Skeletal muscle satellite cell (primary cell): ENCODE measurements around the gene LRRC37A.
"Not testable (repeated sequence)": the region's sequence is repeated elsewhere in the genome, so short reads cannot be mapped to it uniquely, and the experiment has no call there.

ENCODE experiments used
- H3K27me3 ChIP-seq: 2 replicates; pipeline ENCODE4 v1.7.0; 2013; ENCODE audit warnings: low read length; ENCODE audit not compliant: control insufficient read depth, insufficient read depth
- H3K36me3 ChIP-seq: 2 replicates; pipeline ENCODE4 v1.7.0; 2013; ENCODE audit warnings: mild to moderate bottlenecking, control low read depth, low read length; ENCODE audit not compliant: insufficient read depth
- H3K4me1 ChIP-seq: 2 replicates; pipeline ENCODE4 v1.7.0; 2013; ENCODE audit warnings: low read length; ENCODE audit not compliant: control insufficient read depth, insufficient read depth
- H3K4me2 ChIP-seq: 2 replicates; pipeline ENCODE4 v1.7.0; 2013; ENCODE audit warnings: mild to moderate bottlenecking, low read length
- H3K4me3 ChIP-seq: 2 replicates; pipeline ENCODE4 v1.7.0; 2013; ENCODE audit warnings: low read length
- H3K9ac ChIP-seq: 2 replicates; pipeline ENCODE4 v1.7.0; 2013; ENCODE audit warnings: mild to moderate bottlenecking, low read depth, low read length, moderate library complexity
- H3K9me3 ChIP-seq: replicated peaks from 2 replicates; pipeline ENCODE4 v1.7.0; 2013; ENCODE audit warnings: mild to moderate bottlenecking, control low read depth, low read length

LRRC37A gene

DNA sequence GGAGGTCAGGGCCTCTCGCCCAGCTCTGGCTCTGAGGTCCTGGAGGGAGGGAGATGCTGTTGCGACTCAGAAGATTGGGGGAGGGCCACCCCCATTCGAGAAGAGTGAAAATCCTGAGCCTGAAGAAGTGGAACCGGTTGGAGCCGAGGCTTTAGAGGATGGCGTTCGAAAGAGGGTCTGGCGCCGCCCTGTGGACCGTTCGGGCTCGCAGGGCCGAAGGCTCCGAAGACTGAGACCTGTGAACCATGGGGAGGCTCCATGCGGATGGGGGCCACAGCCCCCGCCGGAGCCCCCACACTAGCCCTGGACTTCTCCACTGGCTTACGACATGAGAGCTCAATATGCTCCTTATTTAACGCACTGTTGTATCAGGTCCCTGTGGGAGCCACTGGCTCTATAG is 46.3 kb downstream of the LRRC37A start:
- not testable (repeated sequence) for H3K9me3 ChIP-seq, H3K4me1 ChIP-seq, H3K9ac ChIP-seq, H3K4me3 ChIP-seq, H3K36me3 ChIP-seq, H3K27me3 ChIP-seq, H3K4me2 ChIP-seq

DNA sequence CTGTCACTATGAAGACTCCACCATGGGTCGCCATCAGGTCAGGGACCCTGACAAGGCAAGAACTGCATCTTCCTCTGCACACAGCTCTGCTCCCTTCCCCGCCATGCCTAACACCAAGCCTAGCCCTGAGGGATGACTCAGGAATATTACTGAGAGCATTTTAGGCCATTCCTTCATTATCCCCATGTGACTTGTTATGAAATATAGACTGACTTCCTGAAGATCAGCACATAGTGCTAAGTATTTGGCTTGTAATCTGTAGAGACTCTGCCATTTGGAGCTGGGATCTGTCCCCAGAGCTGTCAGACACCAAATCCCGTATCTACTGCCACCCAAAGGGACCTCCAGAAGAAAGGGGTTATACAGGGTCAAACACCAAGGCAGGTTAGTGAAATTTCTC is 47.2 kb downstream of the LRRC37A start:
- H3K9me3 ChIP-seq, H3K27me3 ChIP-seq, H3K4me2 ChIP-seq, H3K4me1 ChIP-seq, H3K36me3 ChIP-seq, H3K4me3 ChIP-seq, H3K9ac ChIP-seq: not testable (repeated sequence)

DNA sequence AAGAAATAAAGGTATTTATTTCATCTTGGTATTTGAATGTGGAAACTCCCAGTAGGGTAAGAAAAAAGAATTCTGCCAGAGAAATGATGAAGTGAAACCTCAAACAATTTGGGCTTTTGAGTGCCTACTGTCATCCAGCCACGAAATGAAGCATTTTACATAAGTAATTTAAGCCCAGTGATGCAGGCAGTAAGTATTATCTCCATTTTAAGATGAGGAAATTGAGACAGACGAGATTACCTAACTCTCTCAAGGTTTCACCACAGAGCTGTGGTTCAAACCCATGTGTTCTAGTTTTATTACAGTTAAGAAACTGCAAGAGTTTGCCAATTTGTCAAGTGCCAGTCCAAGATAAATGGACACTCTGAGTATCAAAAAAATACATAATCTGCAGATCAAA is 53.4 kb downstream of the LRRC37A start:
- H3K9ac ChIP-seq, H3K36me3 ChIP-seq, H3K4me3 ChIP-seq, H3K4me2 ChIP-seq, H3K9me3 ChIP-seq, H3K27me3 ChIP-seq, H3K4me1 ChIP-seq: not testable (repeated sequence)

DNA sequence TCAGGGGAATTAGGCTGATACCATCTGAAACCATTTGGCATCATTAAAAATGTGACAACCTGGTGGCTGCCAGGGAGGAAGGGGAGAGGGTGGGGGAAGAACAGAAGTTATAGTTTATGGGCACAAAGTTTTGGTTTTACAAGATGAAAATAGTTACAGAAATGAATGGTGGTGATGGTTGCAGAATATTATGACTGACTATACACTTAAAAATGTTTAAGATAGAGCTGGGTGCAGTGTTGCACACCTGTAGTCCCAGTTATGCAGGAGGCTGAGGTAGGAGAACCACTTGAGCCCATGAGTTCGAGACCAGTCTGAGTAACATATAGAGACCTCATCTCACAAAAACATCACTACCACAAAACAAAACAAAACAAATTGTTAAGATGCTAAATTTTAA is 54.1 kb downstream of the LRRC37A start:
- not testable (repeated sequence) for H3K4me1 ChIP-seq, H3K4me2 ChIP-seq, H3K27me3 ChIP-seq, H3K9me3 ChIP-seq, H3K36me3 ChIP-seq, H3K4me3 ChIP-seq, H3K9ac ChIP-seq

DNA sequence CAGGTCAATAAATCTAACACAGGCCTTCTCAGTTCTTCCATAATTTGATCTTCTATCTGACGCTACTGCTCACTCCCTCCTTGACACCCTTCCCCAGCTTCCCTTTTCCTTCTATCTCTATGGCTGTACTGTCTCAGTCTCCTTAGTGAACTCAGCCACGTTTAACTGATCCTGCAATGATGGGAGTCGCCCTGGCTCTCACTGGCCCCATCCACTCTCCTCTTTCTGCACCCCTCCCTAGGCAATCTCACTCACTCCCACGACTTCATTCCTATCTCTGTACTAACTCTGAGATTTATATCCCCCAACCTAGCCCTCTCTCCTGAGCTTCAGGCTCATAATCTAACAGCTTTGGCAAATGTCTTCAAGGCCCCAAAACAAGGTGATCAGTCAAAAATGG is 58.9 kb downstream of the LRRC37A start:
- H3K27me3 ChIP-seq: not testable (repeated sequence)

DNA sequence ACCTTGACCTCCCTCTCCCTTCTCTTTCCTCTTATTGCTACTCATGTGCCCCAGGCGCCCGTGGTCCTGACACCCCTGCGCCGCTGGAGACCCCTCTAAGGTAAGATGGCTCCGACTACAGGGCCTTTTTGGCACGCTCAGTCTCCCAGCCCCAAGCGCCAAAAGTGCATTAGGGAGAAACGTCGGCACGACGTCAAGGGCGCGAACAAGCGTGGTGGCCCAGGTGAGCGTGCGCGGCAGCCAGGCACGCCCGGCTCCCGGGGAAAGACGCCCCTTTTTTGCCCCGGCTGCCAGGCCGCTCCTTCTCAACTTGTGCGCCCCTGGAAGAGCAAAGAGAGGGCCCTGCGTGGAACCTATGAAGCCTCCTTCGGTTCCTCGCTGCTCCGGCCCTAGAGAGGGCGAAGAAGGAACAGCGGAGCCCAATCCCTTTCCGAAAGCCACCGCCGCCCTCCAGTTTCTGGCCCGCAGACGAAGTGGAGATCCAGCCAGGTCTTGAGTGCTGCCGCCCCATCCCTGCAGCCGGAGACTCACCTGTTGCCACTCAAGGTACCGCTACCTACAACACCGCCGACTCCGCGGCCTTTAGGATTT is 66.3 kb downstream of the LRRC37A start:
- H3K4me3 ChIP-seq, H3K9ac ChIP-seq: not testable (repeated sequence)

More for the DNA sequence above, 58.9 kb downstream of the LRRC37A start:
- not testable (repeated sequence) for H3K36me3 ChIP-seq, H3K4me3 ChIP-seq, H3K9me3 ChIP-seq, H3K4me1 ChIP-seq, H3K9ac ChIP-seq, H3K4me2 ChIP-seq

DNA sequence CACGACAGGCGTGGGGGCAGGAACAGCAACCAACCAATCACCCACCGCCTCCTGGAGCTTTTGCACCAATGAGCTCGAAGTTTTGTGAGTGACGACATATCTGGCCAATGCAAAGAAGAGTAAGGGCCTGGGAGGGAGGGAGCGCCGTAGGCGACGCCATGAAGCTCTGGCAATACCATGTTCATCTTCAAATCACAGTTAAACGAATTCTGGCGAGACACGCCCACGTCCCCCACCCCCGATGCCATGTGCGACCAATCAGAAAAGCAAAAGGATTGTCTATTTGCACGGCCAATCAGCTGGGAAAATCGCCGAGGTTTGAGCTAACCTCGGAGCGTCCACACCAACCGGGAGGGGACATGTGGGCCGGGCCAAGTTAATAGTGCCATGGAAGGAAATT is 66.8 kb downstream of the LRRC37A start, which contains the start of gene ARL17B:
Gene ARL17B (minus strand): TSS at position 12 of the 400 bp plus-strand sequence. CDS start 3,369 bp downstream, outside the sequence.
- H3K4me2 ChIP-seq, H3K4me3 ChIP-seq, H3K36me3 ChIP-seq: not testable (repeated sequence)

More for the DNA sequence above, 66.3 kb downstream of the LRRC37A start:
- not testable (repeated sequence) for H3K4me2 ChIP-seq, H3K4me1 ChIP-seq, H3K27me3 ChIP-seq, H3K9me3 ChIP-seq, H3K36me3 ChIP-seq

DNA sequence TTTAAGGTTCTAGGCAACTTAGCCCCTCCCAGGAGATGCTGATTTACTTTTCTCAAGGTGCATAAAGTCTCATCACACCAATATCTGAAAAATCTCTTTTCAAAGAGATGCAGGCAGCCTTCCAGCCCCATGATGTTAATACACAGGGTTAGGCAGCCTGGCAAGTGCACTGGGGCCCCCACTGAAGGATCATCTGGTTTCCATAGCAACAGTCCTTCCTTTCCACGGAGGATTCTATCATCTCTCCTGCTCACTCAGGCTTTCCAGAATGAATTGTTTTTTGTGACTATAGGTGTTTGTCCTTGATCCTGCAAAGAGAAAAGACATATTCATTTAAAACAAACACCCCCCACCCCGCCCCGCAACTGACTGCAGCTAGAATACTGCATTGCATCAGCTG is 72.6 kb downstream of the LRRC37A start:
- H3K4me2 ChIP-seq, H3K9me3 ChIP-seq, H3K4me3 ChIP-seq, H3K36me3 ChIP-seq, H3K27me3 ChIP-seq, H3K4me1 ChIP-seq, H3K9ac ChIP-seq: not testable (repeated sequence)

More for the DNA sequence above, 66.8 kb downstream of the LRRC37A start, which contains the start of gene ARL17B:
- not testable (repeated sequence) for H3K27me3 ChIP-seq, H3K4me1 ChIP-seq, H3K9me3 ChIP-seq, H3K9ac ChIP-seq

DNA sequence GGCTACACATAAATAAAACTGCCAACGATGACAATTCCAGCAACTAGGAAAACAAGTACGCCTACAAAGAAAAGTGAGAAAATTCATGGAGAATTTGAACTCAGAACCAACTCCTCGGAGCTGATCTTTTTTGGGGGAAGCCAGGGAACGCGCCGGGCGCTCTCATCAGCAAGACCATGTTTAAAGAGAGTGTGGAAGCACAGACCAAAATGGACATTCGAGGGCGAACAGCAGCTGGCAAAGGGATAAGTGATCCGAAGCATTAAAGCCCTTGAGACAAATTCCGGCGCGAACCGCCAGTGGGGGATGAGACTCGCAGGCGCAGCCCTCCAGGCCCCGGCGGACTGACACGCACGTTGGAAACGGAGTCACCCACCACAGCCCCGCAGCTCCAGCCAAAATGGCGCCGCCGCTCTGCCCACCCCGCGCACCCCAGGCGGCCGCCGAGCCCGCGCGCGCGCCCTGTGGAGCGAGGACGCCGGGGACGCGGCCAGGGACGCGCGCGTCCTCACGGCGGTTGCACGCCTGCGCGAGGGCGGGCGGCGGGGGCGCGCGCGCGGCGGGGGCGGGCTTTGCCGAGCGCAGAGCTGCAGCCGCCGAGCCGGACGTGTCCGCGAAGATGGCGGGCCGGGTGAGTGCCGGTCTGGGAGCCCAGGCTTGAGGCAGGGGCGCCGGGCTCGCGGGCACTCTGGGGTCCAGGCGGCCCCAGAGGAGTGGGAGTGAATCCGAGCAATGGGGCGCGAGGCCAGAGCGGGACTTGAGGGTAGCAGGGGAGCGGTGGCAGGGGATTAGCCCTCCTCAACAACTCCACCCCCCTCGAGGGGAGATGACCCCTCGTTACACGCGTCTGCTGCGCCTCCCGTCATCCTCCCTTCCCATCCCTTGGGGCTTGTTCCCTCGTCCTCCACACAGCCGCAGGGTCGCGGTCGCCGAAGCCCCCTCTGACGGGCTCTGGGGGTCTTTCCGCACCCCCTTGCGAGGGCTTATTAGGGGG is 77.6 kb downstream of the LRRC37A start:
- not testable (repeated sequence) for H3K4me2 ChIP-seq, H3K9ac ChIP-seq, H3K9me3 ChIP-seq, H3K4me3 ChIP-seq, H3K36me3 ChIP-seq, H3K4me1 ChIP-seq, H3K27me3 ChIP-seq

DNA sequence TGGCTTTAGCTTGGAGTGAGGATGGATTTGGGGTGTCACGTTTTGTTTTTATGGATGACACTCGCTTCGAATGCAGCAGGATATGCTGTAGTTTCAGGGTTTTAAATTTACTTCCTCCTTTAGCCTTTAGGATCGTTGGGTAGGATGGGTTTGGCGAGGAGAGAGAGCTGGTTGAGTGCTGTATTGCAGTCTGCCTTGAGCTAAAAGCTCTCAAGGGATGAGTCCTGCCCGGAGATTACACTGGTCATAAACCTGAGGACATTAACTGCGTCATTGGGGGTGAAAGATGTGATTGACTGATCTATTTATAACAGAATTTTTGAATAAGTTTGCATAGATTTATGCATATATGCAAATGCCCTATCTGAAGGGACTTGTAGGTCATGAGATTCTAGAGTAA is 78.5 kb downstream of the LRRC37A start:
- not testable (repeated sequence) for H3K27me3 ChIP-seq, H3K4me2 ChIP-seq, H3K4me3 ChIP-seq, H3K4me1 ChIP-seq, H3K9me3 ChIP-seq, H3K36me3 ChIP-seq, H3K9ac ChIP-seq

DNA sequence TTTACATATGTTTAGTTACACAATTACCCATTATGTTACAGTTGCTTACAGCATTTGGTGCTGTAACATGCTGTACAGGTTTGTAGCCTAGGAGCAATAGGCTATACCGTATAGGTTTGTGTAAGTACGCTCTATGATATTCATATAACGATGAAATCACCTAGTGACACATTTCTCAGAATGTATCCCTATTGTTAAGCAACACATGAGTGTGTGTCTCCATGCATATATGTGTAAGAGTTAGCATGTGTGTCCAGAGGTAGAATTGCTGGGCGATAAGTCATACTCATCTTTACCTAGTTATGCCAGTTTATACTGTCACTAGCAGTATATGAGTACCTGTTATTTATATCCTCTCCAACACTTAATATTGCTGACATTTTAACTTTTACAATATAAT is 88.2 kb downstream of the LRRC37A start:
- H3K4me3 ChIP-seq, H3K9ac ChIP-seq, H3K36me3 ChIP-seq: not testable (repeated sequence)

DNA sequence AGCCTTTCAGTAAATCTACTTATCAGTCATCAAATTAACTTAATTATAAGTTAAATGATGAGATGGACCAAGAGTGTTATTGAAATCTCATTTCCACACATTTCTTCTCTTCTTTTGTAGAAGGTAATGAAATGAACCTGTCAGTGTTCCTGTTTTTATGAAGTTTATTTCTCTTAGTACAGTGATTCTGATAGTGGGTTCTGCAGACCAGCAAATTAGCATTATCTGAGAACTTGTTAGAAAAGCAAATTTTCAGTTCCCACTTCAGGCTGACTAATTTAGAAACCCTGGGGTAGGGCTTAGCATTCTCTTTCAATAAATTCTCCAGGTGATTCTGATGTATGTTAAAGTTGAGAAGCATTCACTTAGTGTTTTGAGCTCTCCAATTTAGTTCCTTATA is 90.6 kb downstream of the LRRC37A start:
- H3K9me3 ChIP-seq, H3K4me1 ChIP-seq, H3K4me3 ChIP-seq, H3K27me3 ChIP-seq, H3K9ac ChIP-seq, H3K4me2 ChIP-seq, H3K36me3 ChIP-seq: not testable (repeated sequence)

More for the DNA sequence above, 88.2 kb downstream of the LRRC37A start:
- H3K27me3 ChIP-seq, H3K4me1 ChIP-seq, H3K4me2 ChIP-seq, H3K9me3 ChIP-seq: not testable (repeated sequence)
